Gastroesophageal sphincter (tissue), 4 donors: ENCODE data around the gene SRF. TPM values are rescaled to one million over a fixed set of nuclear protein-coding genes. Genes with fewer than 3 reads are reported as not detected.

Experiments used
- ATAC-seq: fragments of 150-250 bp; one replicate; pipeline ENCODE4 v1.9.1; 2016; ENCODE audit warnings: mild to moderate bottlenecking, moderate library complexity
- H3K27ac ChIP-seq, 4 donors: fragments of 200-600 bp; sonication (generic) in 3 of 4; 1 replicate in 3 of 4; 2 replicates in 1 of 4; pipeline ENCODE4 v1.5.1; 2016 to 2019
- H3K27me3 ChIP-seq: fragments of 200-600 bp; sonication (generic); one replicate; pipeline ENCODE4 v1.5.1; 2019
- H3K36me3 ChIP-seq, 2 donors: fragments of 200-600 bp; sonication (generic); one replicate each; pipeline ENCODE4 v1.5.1; 2019; ENCODE audit warnings: control low read depth in 1 of 2
- H3K4me1 ChIP-seq, 3 donors: fragments of 200-600 bp; sonication (generic); 1 replicate in 2 of 3; 2 replicates in 1 of 3; pipeline ENCODE4 v1.5.1; 2016 to 2019; ENCODE audit warnings: control low read depth in 2 of 3
- H3K4me3 ChIP-seq, 2 donors: fragments of 200-600 bp; sonication (generic); one replicate each; pipeline ENCODE4 v1.5.1; 2019; ENCODE audit warnings: mild to moderate bottlenecking in 1 of 2, moderate library complexity in 1 of 2
- H3K9me3 ChIP-seq, 3 donors: fragments of 200-600 bp; sonication (generic); one replicate each; pipeline ENCODE4 v1.5.1; 2017 to 2019; ENCODE audit warnings: control low read depth in 2 of 3
- CTCF ChIP-seq, 4 experiments: fragments of 200-600 bp in 2 of 4; fragments of 450-650 bp in 2 of 4; sonication (generic) in 1 of 4; IDR thresholded peaks; one replicate each; pipeline ENCODE4 v1.5.1; 2017 to 2019; ENCODE audit warnings: antibody characterized with exemption in 4 of 4, mild to moderate bottlenecking in 2 of 4, moderate library complexity in 2 of 4
- EP300 ChIP-seq: sonication (generic); formaldehyde crosslinking; IDR thresholded peaks from one replicate; pipeline ENCODE4 v1.6.1; 2017; ENCODE audit warnings: antibody characterized with exemption, mild to moderate bottlenecking
- POLR2A ChIP-seq, 2 donors: fragments of 450-650 bp; IDR thresholded peaks; one replicate each; pipeline ENCODE4 v1.6.1; 2017; ENCODE audit warnings: antibody characterized with exemption in 2 of 2, mild to moderate bottlenecking in 2 of 2, moderate library complexity in 1 of 2
- POLR2AphosphoS5 ChIP-seq: sonication (generic); formaldehyde crosslinking; IDR thresholded peaks from one replicate; pipeline ENCODE4 v1.6.1; 2017; ENCODE audit warnings: antibody characterized with exemption
- WGBS, 2 donors: methylation state at CpG; one replicate each; pipeline ENCODE4 v1.1.5; 2018; ENCODE audit warnings: low coverage in 1 of 2; 5-methylcytosine and 5-hydroxymethylcytosine counted together
- total RNA-seq, 4 donors: library from RNA; depleted of rRNA; stranded (reverse); fragments of >200 nt; gene quantifications; one replicate each; pipeline ENCODE4 v1.1.0, GENCODE V29; 2016

Gene SRF
- total RNA-seq, 4 donors from 2014 or later, result 92.6 to 192 (median 117) TPM

GRCh38 chr6:43203029-43203717, 32.1 kb downstream of the SRF start:
- Histone ChIP-seq H3K27me3 (no peaks in the 10 kb centered on the region), H3K27ac (no peak overlapping the region), H3K9me3 (no peaks in the 10 kb centered on the region), H3K4me3 (no peak overlapping the region), H3K36me3 (peaks cover 0 to 84% of the 10 kb centered on the region in 2 donors), H3K4me1 (no peaks in the 10 kb centered on the region)
- WGBS, 2 donors, result 93 to 100% methylated on average over 2 of the region's 17 CpGs
- ATAC-seq, result no peak
- TF ChIP-seq EP300 (no peak), POLR2AphosphoS5 (no peak), CTCF (IDR thresholded peaks at IDR 0.05) (no peak), POLR2A (IDR thresholded peaks at IDR 0.05) (no peak)

- WGBS, 2 donors, result 89% methylated on average over 7 of the region's 8 CpGs; no CpG with 5 or more reads in 1 of the 2 donors
- H3K9me3 ChIP-seq, result no peaks in the 10 kb centered on the region
- H3K4me3 ChIP-seq, result no peak overlapping the region
- H3K27ac ChIP-seq, result no peak overlapping the region
- H3K27me3 ChIP-seq, result no peaks in the 10 kb centered on the region
- H3K4me1 ChIP-seq, result no peaks in the 10 kb centered on the region
- TF ChIP-seq POLR2A (IDR thresholded peaks at IDR 0.05) (no peak), EP300 (no peak), POLR2AphosphoS5 (no peak), CTCF (IDR thresholded peaks at IDR 0.05) (no peak)
- peaks cover 0 to 80% of the 10 kb centered on the region in 2 donors for H3K36me3 ChIP-seq
- ATAC-seq, result no peak
Observed at GRCh38 chr6:43203718-43204095, 32.6 kb downstream of the SRF start.

- Histone ChIP-seq H3K27ac (no peak overlapping the region), H3K9me3 (no peaks in the 10 kb centered on the region), H3K4me1 (no peaks in the 10 kb centered on the region), H3K27me3 (no peaks in the 10 kb centered on the region), H3K4me3 (no peak overlapping the region), H3K36me3 (peaks cover 0 to 80% of the 10 kb centered on the region in 2 donors)
- no peak for TF ChIP-seq POLR2AphosphoS5
- TF ChIP-seq CTCF (IDR thresholded peaks at IDR 0.05), result no peak
- no peak for TF ChIP-seq POLR2A (IDR thresholded peaks at IDR 0.05)
- no peak for TF ChIP-seq EP300
- 87 to 88% methylated on average over 6 to 13 of the region's 23 CpGs for WGBS, 2 donors
- no peak for ATAC-seq
Observed at GRCh38 chr6:43204271-43205105, 33.4 kb downstream of the SRF start.

- TF ChIP-seq POLR2AphosphoS5 (no peak), EP300 (no peak)
- H3K27me3 ChIP-seq, result no peaks in the 10 kb centered on the region
- no peak overlapping the region for H3K27ac ChIP-seq
- H3K4me1 ChIP-seq, result no peaks in the 10 kb centered on the region
- peaks cover 0 to 72% of the 10 kb centered on the region in 2 donors for H3K36me3 ChIP-seq
- WGBS, 2 donors, result 90 to 97% methylated on average over 5 to 6 of the region's 10 CpGs
- H3K9me3 ChIP-seq, result no peaks in the 10 kb centered on the region
- H3K4me3 ChIP-seq, result no peak overlapping the region
- no peak for ATAC-seq
Observed at GRCh38 chr6:43205849-43206248, 34.8 kb downstream of the SRF start.

GRCh38 chr6:43207286-43207685, 36.2 kb downstream of the SRF start:
- H3K27ac ChIP-seq, result no peak overlapping the region
- no peak for TF ChIP-seq POLR2A (IDR thresholded peaks at IDR 0.05)
- ATAC-seq, result no peak
- peaks cover 0 to 66% of the 10 kb centered on the region in 2 donors for H3K36me3 ChIP-seq
- no peak overlapping the region for H3K4me3 ChIP-seq
- no peaks in the 10 kb centered on the region for H3K9me3 ChIP-seq
- 88 to 95% methylated on average over 1 to 2 of the region's 2 CpGs for WGBS, 2 donors
- no peaks in the 10 kb centered on the region for H3K4me1 ChIP-seq
- no peaks in the 10 kb centered on the region for H3K27me3 ChIP-seq
